Stimulated activated CD8-positive, alpha-beta memory T cell treated with anti-CD3 and anti-CD28 coated beads, Interleukin-2, amount 100 ng/mL, for 48 hours (primary cell): ENCODE results near the gene PTCD1.
"Not testable (repeated sequence)": the region's sequence is repeated elsewhere in the genome, so short reads cannot be mapped to it uniquely, and the experiment has no call there.

Experiments used
- DNase-seq, 2 donors: peaks; one replicate each; pipeline ENCODE4 v3.0.0-alpha.2; 2020; ENCODE audit warnings: low read depth in 2 of 2

The PTCD1 gene

DNA sequence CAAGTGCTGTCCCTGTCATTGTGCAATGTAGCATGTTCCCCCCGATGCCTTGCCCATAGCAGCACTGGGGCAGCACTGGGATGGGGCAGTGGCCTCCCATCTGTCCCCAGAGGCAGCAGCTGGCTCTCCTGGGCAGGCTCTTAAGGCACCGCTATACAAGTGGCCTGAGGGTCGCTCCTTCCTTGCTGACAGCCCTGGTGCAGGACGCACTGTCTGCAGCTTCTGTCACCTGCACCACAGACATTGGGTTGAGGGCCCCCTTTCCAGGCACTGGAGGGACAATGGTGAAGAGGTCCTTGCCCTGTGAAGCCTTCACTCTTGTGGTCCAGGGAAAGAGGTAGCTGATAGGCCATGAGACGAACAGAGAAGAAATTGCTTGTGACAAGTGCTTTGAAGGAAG lies 10.7 kb upstream of the PTCD1 start:
- DNase-seq: no peak

DNA sequence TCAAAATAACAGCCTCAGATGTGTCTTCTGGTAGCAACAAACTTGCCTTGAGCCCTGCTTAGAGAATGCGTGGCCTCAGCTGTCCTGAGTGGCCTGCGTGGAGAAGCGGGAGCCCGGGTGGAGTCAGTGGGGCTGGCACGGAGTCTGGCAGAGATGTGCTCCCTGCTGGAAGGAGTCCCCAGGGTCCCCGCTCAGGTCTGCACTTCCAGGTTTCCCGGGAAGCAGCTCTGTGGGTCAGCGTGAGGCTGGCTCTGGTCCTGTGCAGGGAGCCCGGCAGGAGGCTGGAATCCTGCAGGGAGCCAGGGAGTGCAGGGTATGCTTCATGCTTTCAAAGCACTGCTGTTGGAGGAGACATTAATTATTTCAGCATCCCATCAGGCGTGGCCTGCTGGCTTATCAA lies 10.3 kb upstream of the PTCD1 start:
- DNase-seq: no peak

DNA sequence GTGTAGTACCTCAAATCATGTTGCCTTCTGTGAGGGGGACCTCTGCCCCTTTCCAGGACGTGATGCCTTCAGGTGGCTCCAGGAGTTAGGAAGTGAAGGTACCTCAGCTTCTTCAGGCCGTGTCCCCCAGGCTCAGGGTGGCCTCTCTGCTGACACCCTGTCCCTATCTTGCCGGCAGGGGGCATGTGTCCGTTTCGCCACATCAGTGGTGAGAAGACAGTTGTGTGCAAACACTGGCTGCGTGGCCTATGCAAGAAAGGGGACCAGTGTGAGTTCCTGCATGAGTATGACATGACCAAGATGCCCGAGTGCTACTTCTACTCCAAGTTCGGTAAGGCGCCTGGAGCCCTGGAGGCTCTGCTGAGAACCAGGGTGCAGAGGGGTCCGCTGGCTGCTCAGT lies 9.3 kb upstream of the PTCD1 start:
- DNase-seq: no peak

DNA sequence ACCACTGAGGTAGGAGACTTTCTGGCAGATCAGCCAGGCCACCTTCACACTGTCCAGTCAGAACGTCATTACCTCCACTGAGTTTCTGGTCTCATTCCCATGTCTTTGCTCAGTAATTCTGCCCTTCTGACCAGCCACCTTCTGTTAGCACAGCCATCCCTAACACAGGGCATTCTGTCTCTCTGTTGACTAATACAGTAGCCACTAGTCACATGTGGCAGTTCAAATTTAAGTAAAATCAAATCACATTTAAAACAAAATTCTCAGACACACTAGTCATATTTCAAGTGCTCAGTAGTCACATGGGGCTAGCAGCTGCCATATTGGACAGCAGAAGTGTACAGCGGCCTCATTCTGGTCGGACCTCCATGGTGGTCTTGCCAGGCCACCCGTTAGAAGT lies 7.5 kb upstream of the PTCD1 start:
- no peak for DNase-seq

DNA sequence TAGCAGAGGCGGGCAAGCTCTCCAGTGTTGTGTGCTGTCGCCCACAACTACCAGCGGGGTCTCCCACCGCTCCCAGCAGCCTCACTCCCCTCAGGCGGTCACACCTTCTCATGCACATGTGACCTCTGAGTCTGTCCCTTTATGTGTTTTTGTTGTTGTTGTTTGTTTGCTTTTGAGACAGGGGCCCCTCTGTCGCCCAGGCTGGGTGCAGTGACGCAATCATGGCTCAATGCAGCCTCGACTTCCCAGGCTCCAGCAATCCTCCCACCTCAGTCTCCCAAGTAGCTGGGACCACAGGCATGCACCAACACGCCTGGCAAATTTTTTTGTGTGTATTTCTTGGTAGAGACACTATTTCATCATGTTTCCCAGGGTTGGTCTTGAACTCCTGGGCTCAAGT lies 1.6 kb upstream of the PTCD1 start:
- no peak for DNase-seq

DNA sequence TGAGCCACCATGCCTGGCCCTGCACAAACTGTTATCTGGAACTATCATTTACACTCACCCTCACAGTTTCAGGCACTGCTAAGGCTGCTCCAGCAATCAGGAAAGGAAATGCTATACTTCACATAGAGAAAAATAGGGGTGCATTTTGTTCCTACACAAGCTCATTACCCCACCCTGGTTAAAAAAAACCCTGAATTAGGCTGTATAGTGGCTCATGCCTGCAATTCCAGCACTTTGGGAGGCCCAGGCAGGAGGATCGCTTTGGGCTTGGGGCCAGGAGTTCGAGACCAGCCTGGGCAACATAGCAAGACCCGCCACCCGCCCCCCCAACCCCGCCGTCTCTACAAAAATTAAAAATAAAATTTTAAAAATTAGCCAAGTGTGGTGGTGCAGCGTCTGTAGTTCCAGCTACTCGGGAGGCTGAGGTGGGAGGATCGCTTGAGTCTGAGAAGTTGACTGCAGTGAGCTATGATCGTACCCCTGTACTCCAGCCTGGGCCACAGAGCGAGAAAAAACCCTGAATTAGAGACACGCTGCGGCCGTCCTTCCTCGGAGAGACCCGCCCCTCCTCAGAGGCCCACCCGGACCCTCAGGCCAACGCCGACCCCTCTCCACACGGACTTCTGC lies 539 bp downstream of the PTCD1 start:
- no peak for DNase-seq

DNA sequence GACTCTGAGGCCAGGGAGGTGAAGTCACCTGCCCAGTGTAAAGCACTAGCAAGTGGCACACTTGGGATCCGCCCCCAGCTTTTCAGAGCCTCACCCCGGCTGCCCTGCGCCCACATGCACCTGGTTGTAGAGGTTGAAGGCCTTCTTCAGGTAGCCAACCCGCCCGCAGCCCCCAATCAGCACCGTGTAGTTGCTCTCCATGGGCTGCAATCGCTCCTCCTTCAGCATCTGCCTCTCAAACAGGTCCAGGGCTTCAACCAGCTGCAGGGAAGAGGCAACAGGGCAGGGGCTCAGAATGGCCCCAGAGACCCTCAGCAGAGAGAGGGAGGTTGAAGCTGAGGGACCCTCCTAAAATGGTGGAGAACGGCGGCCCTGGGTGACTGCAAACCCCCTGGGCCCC lies 5.4 kb downstream of the PTCD1 start:
- DNase-seq: no peak

DNA sequence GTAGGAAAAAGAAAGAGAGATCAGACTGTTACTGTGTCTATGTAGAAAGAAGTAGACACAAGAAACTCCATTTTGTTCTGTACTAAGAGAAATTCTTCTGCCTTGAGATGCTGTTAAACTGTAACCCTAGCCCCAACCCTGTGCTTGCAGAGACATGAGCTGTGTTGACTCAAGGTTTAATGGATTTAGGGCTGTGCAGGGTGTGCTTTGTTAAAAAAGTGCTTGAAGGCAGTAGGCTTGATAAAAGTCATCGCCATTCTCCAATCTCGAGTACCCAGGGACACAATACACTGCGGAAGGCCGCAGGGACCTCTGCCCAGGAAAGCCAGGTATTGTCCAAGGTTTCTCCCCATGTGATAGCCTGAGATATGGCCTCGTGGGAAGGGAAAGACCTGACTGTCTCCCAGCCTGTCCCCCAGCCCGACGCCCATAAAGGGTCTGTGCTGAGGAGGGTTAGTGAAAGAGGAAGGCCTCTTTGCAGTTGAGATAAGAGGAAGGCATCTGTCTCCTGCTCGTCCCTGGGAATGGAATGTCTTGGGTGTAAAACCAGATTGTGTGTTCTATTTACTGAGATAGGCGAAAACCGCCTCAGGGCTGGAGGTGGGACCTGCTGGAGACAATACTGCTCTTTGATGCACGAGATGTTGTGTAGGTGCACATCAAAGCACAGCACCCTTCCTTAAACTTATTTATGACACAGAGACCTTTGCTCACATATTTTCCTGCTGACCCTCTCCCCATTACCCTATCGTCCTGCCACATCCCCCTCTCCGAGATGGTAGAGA lies 6.7 kb downstream of the PTCD1 start:
- not testable (repeated sequence) for DNase-seq

DNA sequence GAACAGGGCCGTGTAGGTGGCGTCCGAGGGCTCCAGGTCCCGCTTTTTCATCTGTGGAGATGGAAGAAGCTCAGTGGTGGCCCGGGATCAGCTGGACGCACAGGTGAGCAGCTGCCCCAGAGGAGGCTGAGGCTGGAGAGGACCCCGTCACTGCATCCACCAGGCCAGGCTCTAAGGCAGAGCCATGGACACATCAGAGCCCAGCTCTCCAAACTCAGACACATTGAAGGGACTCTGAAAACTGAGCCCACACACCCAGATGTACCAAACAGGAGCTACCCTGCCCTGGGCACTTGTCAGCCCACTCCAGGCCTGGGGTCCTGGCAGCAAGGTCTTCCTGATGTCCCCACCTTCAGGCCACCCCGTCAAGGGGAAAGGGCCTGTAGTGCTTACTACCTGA lies 8.8 kb downstream of the PTCD1 start:
- no peak for DNase-seq

DNA sequence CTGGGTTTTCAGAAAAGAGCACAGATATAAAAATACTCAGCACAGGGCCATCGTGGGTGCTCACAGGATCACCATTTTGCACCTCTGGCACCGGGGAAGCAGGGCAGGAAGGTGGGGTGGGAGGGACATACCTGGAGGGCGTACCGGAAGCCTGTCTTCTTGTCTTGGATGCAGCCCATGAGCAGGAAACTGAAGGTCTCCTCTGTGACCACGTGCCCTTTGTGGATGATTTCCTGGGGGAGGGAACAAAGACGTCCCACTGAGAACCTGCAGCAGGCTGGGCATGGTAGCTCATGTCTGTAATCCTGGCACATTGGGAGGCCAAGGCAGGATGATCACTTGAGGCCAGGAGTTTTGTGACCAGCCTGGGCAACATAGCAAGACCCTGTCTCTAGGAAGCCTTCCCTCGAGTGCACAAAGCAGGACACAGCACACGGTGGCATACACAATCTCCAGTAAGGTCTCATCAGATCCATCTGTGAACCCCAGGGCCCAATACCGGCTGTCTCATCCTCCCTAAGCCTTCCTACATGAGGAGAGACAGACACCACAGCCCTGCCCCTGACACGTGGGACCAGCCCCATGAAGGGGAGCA lies 9.5 kb downstream of the PTCD1 start:
- no peak for DNase-seq

DNA sequence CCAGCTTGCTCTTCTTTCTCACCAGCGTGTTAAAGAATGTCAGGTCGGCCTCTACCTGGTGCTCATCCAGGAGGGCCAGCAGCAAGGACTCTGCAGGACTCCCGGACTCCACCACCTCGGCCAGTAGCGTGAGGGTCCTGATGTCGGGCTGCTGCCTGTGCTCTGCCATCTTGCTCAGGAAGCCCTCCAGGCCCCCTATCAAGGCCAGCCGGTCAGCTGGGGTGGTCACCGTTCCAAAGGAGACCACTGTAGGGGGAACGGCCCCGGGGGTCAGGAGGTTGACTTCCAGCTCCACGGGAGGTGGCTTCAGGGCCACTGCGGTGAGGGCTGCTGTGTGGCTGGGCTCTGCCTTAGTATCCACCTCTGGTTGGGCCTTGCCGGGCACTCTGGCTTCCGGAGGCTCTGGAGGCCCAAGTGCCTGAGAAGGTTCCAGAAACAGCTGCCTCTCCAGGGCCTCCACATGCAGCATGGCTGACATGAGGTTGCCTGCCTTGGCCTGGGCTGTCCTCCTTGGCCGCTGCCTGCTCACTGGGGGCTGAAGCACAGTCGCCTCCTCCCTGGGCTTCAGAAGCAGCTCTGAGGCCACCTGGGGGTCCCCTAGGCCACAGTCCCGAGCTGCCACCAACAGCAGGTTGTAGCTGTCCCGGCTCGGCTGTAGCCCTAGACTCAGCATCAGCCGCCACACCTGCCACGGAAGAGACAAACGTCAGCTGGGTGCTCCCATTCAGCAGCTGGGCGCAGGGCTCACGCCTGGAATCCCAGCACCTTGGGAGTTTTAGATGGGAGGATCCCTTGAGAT lies 13.5 kb downstream of the PTCD1 start:
- DNase-seq: no peak

DNA sequence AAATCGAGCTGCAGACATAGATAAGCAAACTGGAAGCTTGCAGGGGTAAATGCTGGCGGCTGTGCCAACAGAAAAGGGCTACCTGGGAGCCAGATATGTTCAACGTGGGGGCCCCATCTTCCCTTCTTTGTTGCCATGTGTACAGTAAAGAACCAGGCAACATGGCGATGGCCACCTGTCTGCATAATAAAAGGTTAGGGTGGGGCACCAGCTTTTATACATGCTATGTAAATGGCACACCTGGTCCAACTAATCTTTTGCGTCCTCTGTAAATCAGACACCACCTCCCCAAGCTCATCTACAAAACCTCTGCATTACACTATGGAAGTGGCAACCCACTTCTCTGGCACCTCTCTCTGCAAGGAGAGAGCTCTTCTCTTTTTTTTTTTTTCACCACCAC lies 16.0 kb downstream of the PTCD1 start:
- no peak for DNase-seq

DNA sequence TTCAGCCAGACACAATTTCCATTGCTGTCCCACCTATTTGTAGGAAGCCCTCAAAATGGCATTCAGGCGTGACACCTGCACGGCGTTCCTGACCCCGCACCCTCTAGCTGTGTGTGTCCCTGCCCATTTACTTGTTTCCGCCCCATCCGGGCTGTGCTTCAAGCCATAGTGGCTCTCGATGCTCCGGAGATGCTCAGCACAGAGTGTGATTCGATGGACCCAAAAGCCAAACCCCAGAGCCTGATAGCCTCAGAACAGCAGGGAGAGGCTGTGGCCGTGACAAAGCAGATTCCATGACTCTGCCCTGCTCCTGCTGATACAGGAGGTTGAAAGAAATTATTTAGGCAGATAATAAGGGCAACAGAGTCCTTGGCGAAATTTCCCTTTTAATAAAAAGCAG lies 16.4 kb downstream of the PTCD1 start:
- DNase-seq: no peak

DNA sequence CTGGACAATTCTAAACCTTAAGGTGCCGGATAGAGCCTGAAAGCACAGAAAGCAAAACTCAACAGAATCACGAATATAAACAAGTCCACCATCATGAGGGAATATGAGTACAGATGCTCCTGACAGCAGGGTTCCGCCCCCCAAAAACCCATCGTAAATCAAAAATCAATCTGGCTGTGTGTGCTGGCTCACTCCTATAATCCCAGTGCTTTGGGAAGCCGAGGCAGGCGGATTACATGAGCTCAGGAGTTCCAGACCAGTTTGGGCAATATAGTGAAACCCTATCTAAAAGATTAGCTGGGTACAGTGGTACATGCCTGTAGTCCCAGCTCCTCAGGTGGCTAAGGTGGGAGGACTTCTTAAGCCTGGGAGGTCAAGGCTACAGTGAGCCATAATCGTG lies 17.6 kb downstream of the PTCD1 start:
- DNase-seq: no peak

DNA sequence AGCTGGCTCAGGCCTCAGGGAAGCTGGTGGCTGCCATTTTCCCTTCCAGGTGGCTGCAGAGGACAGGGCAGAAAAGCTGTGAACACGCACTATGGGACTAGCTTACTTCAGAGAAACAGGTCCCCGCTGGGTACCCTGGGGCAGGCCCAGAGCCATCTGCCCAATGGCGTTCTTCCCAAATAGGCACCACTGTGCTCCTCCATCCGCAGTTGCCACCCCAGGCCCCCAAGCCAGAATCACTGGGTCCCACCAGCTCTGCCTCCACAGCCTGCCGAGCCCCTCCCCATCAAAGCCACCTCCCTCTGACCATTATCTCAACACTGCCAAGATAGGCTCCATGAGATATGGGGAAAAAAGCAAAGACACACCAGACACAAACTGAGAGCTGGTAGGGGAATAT lies 18.4 kb downstream of the PTCD1 start:
- no peak for DNase-seq

DNA sequence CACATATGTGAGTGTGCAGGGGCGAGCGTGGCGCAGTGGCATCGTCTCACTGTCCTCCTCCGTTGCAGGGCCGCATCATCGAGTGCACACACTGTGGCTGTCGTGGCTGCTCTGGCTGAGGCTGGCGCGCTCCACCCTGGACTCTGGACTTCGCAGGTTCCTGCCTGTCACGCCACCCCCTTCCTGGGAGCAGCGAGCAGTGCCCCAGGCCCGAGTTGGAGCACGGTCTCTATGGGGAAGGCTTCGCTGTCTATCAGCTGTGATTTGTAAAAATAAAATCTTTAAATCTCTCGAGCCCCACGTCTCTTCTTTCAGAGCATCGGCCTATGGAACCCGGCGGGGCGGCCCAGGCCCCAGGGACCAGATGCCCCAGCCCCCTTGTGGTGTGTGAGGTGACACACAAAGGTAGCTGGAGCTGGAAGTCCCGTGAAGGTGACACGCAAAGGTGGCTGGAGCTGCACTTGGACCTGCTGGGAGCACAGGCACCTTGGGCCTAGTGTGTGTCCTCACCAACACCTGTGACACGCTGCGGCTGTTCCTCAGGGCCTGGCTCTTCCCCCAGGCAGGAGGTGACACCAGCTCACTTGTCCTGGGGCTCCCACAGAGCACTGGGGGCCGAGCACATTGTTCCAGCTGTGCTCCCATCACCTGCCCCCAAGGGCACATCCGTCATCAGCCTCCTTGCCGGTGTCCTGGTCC lies 19.1 kb downstream of the PTCD1 start:
- DNase-seq: no peak

DNA sequence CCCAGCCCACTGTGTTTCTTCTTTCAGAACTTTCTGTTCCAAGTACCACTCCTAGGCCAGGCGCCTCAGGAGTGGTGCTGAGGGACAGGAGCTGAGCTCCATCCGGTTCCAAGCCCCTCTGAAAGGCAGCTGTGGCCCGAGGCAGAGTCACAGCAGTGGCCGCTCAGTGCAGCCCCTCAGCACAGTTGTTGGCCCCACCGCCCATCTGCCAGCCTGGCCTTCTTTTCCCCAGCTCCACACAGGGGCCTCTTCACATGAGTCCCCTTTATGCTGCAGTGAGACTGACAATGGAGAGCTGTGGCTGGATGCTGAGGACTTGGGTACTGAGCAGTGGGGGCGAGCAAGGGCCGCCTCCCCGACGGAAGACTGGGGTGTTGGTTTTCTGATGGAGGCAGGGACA lies 20.3 kb downstream of the PTCD1 start:
- no peak for DNase-seq

DNA sequence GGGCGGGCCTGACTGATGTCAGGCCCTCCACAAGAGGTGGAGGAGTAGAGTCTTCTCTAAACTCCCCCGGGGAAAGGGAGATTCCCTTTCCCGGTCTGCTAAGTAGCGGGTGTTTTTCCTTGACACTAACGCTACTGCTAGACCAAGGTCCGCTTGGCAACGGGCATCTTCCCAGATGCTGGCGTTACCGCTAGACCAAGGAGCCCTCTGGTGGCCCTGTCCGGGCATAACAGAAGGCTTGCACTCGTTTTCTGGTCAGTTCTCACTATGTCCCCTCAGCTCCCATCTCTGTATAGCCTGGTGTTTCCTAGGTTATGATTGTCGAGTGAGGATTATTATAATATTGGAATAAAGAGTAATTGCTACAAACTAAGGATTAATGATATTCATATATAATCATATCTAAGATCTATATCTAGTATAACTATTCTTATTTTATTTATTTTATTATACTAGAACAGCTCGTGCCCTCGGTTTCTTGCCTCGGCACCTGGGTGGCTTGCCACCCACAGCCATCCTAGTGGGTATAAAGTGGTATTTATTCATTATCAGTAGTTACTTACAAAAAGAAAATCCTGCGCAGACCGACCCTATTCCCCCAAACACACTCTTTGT lies 23.0 kb downstream of the PTCD1 start:
- not testable (repeated sequence) for DNase-seq

DNA sequence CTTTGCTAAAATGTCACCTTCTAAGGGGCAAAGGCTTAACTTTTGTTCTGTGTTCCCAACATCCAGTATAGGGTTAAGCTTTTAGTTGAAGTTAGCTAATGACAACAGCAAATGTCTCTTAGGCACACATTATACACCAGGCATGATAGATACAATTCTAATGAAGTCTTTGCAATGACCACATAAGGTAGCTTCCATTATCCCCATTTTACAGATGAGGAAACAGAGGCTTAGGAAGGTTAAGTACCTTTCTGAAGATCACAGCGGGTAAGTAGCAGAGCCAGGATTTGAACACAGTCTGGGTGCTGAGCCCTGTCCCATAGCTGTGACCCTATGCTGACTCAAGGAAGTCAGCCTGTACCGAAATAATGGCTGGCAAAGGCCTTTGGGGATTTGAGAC lies 28.0 kb downstream of the PTCD1 start:
- DNase-seq: no peak

DNA sequence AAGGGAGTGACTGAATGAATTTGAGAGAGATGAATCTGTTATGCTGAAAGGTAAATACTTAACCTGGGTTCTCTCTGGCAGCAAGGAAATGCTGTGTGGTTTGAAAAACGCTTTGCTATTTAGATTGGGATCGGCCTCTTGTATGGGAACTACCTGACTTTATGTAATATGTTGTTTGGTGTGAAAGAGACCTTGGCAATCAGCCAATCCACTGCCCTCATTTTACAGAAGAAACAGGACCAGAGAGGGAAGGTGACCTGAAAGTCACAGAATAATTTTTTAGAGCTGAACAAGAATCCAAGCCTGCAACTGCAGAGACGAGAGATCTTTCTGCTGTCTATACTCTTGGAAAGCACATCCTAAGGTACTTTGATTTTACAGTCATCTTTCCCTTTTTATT lies 28.8 kb downstream of the PTCD1 start:
- no peak for DNase-seq

DNA sequence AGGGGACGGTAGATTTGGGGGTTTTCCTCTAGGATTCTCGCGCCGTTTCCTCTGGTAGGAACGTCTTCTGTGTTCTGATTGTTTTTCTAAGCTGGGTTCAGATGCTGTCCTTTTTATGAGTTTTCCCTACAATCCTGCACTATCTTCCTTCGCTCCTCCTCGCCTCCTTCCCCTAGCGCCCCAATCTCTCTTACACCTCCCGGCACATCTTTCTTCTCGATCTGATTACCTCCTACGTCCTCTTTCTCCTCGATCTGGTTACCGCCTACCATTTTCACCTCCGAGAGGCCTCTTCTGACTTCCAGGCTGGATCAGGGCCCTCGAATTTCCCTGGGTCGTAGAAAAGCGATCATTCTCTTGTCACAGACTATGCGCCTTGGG lies 29.4 kb downstream of the PTCD1 start:
- no peak for DNase-seq
